Measurements from ENCODE around the gene ARL2BP.
A peak's percentile ranks its signal among the peaks of the same experiment; 100 is the strongest.
"Not testable (repeated sequence)": the region's sequence is repeated elsewhere in the genome, so short reads cannot be mapped to it uniquely, and the experiment has no call there.

ARL2BP gene

DNA sequence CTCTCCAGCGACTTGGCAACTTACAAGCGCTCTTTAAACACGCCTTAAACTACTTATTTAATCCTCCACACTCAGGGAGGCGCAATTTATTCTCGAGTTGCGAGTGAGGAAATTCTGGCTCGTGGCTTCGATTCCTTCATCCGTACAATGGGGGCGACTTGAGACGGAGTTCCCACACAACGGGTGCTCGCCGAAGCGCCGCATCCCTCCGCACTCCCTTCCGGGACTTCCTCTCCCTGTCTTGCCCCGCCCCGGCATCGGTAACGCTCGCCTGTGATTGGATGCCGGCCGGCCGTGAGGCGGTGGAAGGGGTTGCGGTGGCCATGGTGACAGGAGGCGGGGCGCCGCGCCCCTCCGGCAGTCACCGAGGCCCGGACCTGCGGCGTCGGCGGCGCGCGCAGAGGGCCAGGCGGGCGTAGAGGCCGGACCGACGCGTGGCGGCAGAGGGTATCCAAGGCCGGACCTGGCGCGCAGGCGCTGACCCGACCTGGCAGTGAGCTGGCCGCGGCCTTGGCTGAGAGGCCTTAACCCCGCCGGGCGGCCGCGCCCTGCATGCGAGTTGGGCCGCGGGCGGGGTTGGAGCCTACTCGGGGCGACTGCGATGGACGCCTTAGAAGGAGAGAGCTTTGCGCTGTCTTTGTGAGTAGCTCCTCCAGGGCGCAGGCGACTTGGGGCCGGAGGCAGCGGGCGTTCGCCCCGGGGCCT is at the start of gene ARL2BP:
Gene ARL2BP, plus strand, starts transcription at position 493 of the 705 bp plus-strand sequence. Its CDS starts 109 bp downstream, at position 602.
- TF ChIP-seq CTCF (IDR thresholded peaks at IDR 0.05), result no peak
- H3K27ac ChIP-seq, result peak within 1 kb of the TSS; percentile 96 to 97
- peak; percentile 99 for DNase-seq (ENCODE audit: low spot score)
- H3K4me3 ChIP-seq, result peak within 1 kb of the TSS; percentile 83

GRCh38 chr16:57196286-57196685 is 48.8 kb upstream of the ARL2BP start:
- no peak overlapping the region for H3K27ac ChIP-seq
- DNase-seq (ENCODE audit: low spot score), result no peak
- no peak overlapping the region for H3K4me3 ChIP-seq
- TF ChIP-seq CTCF (IDR thresholded peaks at IDR 0.05), result no peak

- Histone ChIP-seq H3K27ac (no peak overlapping the region), H3K4me3 (no peak overlapping the region)
- no peak for DNase-seq (ENCODE audit: low spot score)
- no peak for TF ChIP-seq CTCF (IDR thresholded peaks at IDR 0.05)
Measured at GRCh38 chr16:57196753-57197152, 48.3 kb upstream of the ARL2BP start.

GRCh38 chr16:57200321-57200720 is 44.7 kb upstream of the ARL2BP start:
- not testable (repeated sequence) for DNase-seq (ENCODE audit: low spot score); H3K4me3 ChIP-seq; H3K27ac ChIP-seq

GRCh38 chr16:57200926-57201325 is 44.1 kb upstream of the ARL2BP start:
- H3K4me3 ChIP-seq; DNase-seq (ENCODE audit: low spot score); H3K27ac ChIP-seq: not testable (repeated sequence)

- no peak overlapping the region for H3K4me3 ChIP-seq
- no peak for TF ChIP-seq CTCF (IDR thresholded peaks at IDR 0.05)
- no peak for DNase-seq (ENCODE audit: low spot score)
Measured at GRCh38 chr16:57202095-57202886, 42.8 kb upstream of the ARL2BP start.

DNA sequence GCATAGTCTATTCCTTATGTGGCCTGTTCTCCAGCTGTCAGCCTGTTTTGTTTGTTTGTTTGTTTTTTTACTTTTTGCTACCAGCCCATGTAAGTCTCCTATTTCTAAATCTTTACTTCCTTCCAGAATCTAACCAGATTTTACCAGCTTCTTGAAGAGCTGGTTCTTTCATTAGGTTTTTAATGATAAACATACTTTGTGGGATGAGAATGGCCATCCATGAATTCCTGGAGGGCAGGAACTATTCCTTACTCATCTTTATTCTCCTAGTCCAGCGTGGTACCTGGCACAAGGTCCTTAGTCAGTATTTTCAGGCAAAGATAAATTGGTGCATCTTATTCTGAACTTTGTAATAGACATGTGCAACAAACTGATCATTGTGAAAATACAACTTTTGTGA is 41.6 kb upstream of the ARL2BP start:
- Histone ChIP-seq H3K4me3 (no peak overlapping the region), H3K27ac (no peak overlapping the region)
- no peak for TF ChIP-seq CTCF (IDR thresholded peaks at IDR 0.05)
- DNase-seq (ENCODE audit: low spot score), result no peak

More at GRCh38 chr16:57202095-57202886, 42.8 kb upstream of the ARL2BP start:
- H3K27ac ChIP-seq, result no peak overlapping the region

GRCh38 chr16:57204675-57205074 is 40.4 kb upstream of the ARL2BP start:
- H3K27ac ChIP-seq, result no peak overlapping the region
- DNase-seq (ENCODE audit: low spot score), result no peak
- no peak overlapping the region for H3K4me3 ChIP-seq
- no peak for TF ChIP-seq CTCF (IDR thresholded peaks at IDR 0.05)

Data from coronary artery (tissue), 2 donors.